Activated T-cell treated with anti-CD3 and anti-CD28 coated beads for 24 hours (primary cell): ENCODE results near the gene ABTB2.
A peak's percentile ranks its signal among the peaks of the same experiment; 100 is the strongest.
"Not testable (repeated sequence)": the region's sequence is repeated elsewhere in the genome, so short reads cannot be mapped to it uniquely, and the experiment has no call there.

Experiments
- DNase-seq: peaks from one replicate; pipeline ENCODE4 v3.0.0-alpha.2; 2020; ENCODE audit warnings: low read depth

ABTB2 gene

GRCh38 chr11:34238533-34238932 is 119.3 kb downstream of the ABTB2 start:
- DNase-seq = no peak

DNA sequence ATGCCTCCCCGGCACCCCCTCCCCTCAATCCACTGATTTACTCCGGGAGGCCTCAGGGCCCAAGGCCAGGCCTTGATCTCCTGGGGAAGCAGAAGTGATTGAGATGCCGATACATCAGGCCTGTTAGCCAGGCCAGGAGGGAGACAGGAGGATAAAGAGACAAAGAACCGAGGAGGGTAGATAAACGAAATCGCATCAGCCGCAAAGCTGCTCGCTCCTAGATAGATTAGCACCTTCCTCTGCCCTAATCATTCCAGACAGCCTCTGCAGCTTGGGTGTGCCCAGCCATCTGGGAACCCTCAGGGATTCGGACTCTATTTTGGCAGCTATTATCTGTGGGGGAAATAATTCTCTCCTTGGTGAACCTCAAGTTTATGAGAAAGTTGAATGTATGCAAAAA is 121.2 kb downstream of the ABTB2 start:
- DNase-seq = no peak

DNA sequence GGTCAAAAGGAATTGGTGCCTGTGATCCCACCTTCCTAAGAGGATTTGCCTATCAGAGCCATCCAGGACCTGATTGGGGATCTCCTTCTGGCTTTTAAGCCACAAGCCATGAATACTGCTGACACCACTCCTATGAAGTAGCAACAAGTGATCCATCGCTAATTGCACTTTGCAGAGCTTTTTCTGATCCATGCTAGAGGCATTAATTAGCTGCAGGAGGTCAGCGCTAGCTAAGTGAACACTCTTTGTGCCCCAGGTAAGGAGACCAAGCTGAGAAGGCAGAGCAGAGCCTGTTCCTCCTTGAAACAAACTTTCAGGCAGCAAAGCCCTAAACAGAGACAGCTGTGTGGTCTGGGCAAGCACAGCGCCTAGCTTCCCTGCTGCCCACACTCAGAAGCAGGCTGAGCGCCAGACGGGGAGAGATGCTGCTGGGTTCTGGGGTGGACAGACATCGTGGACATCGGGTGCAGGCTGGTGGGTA is 122.2 kb downstream of the ABTB2 start:
- DNase-seq = no peak

- DNase-seq = no peak
These were observed 122.6 kb downstream of the ABTB2 start for GRCh38 chr11:34235189-34235588.

GRCh38 chr11:34234086-34234740 is 123.6 kb downstream of the ABTB2 start:
- peak; percentile 76 for DNase-seq

GRCh38 chr11:34233215-34233614 is 124.6 kb downstream of the ABTB2 start:
- DNase-seq = no peak

- DNase-seq = no peak
These were observed 125.0 kb downstream of the ABTB2 start for GRCh38 chr11:34232807-34233206.

DNA sequence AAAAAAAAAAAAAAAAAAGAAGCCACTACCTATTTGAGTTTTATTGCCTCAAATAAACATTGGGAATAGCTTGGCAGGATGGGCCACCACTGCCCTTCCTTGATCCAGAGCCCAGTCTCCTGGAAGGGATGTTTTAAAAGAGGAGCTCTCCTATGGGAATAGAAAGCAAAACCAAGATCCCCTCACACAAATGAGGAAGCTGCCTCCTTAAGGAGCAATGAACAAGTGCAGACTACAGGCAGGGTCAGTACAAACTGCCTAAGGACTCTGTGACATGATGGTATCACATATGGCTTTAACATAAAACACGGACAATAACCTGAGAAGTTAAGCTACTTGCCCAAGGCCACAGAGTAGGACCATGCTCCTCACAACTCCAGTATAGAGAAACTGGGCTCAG is 131.6 kb downstream of the ABTB2 start:
- DNase-seq = no peak

DNA sequence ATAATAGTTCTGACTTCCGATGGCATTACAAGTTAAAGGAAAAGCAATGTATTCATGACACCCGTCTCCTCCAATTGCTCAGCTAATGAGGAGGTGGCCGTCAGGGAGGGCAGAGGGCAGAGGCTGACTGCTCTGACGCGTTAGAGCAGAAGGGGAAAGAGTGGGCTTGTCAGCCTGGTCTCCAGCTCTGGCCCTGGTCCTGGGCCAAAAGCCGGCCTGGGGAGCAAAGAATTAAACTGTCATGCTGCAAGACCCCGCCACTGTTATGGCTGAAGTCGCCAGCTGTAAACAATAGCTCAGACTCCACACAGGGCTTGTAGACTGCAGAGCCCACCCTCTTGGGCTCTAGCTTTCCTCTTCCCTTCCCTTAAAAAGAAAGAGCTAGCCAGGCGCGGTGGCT is 132.7 kb downstream of the ABTB2 start:
- no peak for DNase-seq

DNA sequence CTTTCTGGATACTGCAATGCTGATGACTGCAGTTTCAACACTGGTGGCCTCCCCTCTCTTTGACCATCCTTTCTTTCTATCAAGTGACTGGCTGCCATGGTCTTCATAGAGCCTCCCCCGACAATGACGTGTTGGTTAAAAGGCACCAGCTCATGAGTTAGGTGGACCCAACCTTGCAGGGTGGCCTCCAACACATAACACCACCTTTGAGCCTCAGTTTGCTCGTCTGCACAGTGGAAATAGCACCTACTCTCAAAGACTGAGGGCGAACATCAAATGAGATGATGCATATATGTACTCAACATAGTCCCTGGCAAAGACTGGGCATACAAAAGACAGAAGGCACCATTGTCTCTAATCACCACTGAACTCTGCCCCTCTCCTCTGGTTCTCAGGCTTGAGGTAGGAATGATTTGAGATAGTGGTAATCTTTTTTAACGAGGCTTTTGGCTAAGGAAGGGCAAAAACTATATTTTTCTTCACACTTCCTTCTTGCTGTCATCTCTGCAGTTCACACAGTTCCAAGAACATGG is 133.3 kb downstream of the ABTB2 start:
- no peak for DNase-seq

GRCh38 chr11:34223907-34224306 is 133.9 kb downstream of the ABTB2 start:
- DNase-seq = no peak

GRCh38 chr11:34223021-34223813 is 134.6 kb downstream of the ABTB2 start:
- no peak for DNase-seq

- DNase-seq = no peak
These were observed 135.8 kb downstream of the ABTB2 start for GRCh38 chr11:34222030-34222429.

GRCh38 chr11:34219941-34220370 is 137.9 kb downstream of the ABTB2 start:
- no peak for DNase-seq

DNA sequence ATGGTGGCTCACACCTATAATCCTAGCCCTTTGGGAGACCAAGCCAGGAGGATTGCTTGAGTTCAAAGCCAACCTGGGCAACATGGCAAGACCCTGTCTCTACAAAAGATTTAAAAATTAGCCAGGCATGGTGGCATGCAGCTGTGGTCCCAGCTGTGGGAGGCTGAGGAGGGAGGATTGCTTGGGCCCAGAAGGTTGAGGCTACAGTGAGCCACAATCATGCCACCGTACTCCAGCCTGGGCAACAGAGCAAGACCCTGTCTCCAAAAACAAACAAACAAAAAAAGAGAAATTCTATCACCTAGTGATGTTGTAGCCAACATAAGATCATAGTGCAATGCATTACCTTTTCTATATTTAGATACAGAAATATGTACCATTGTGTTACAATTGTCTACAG is 138.5 kb downstream of the ABTB2 start:
- no peak for DNase-seq

- DNase-seq = not testable (repeated sequence)
These were observed 139.1 kb downstream of the ABTB2 start for GRCh38 chr11:34218756-34219155.

- DNase-seq = no peak
These were observed 139.7 kb downstream of the ABTB2 start for GRCh38 chr11:34218067-34218466.

DNA sequence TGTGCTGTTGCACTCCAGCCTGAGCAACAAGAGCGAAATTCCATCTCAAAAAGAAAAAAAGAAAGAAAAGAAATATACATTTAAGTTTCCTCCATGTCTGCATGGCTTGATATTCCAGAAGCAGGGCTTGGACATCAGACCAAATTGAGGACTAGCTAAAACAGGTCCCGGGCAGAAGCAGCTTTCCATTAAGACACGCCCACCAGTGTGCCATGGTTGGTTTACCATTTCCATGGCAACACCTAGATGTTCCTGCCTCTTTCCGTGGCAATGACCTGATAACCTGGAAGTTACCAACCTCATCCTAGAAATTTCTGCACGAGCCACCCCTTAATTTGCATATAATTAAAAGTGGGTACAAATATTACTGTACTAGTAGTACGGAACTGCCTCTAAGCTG is 141.1 kb downstream of the ABTB2 start:
- no peak for DNase-seq

DNA sequence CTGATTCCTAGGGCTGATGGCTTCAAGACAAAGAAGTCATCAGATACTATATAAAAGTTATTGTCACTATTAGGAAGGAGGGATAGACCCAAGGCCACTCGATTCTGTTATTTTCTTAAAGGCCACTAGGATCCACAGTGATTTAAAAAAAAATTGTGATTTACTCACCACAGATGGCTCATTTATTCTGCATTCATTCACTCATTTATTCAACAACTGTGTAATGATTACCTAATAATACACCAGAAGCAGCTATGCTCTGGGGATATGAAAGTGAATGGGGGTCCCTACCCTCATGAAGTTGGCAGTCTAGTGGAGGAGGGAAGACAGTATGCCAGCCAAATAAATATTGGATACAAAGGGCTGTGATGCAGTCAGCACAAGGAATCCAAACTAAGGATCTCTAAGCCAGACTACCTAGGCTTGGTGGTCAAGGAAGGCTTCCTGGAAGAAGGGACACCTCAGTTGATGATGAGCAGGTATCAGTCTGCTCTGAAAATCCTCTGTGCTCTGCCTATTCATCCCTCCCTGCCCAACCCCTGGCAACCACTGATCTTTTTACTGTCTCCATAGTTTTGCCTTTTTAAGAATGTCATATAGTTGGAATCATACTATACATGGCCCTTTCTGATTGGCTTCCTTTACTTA is 141.9 kb downstream of the ABTB2 start:
- DNase-seq = no peak

GRCh38 chr11:34214961-34215805 is 142.6 kb downstream of the ABTB2 start:
- peak; percentile 77 for DNase-seq

GRCh38 chr11:34213366-34213765 is 144.4 kb downstream of the ABTB2 start:
- no peak for DNase-seq

DNA sequence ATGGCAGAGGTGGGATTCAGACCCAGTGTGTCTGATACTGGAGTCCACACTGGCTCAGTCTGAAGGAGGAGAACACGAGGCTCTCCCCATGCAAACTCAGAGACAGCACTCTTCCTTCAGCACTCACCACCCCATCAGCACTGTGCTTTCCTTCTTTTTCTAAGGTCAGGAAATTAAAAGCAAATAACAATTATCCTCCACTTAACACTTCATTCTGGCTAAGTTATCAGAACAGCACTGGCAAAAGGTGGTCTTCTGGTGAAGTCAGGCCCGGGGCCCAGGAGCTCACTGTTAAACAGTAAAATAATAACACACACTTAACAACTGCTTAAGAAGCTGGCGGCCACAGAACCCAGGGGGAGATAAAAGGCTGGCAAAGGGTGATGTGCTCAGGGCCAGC is 145.2 kb downstream of the ABTB2 start:
- DNase-seq = no peak
